ENCODE measurements around the gene FDX2. TPM values are rescaled to one million over a fixed set of nuclear protein-coding genes. Genes with fewer than 3 reads are reported as not detected.

FDX2 gene
- total RNA-seq, 4 donors from 2014 or later = 22.8 to 44.8 (median 33.3) TPM

DNA sequence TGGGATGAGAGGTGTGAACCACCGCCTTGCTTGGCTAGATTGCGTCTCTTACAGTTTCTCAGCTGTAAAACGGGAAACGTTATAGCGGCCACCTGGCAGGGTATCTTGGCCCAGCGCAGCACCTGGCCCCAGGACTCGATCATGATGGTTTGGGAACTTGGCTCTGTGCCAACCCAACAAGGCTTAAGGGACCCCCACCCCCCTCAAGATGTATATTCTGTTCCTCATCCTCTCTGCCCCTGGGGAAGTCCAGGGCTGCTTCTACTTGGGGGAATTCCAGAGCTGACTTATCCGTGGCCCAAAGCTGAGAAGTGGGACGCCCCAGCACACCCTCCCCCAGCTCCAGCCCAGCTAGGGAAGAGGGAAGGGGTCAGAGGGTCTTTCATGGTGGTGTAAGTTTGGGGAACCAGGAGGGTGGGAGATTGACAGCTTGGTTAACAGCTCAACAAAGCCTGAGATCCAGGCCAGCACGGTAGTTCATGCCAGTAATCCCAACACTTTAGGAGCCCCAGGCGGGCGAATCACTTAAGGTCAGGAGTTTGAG lies 44.2 kb downstream of the FDX2 start:
- no peak for TF ChIP-seq POLR2A (IDR thresholded peaks at IDR 0.05)
- TF ChIP-seq, protein P1, sequence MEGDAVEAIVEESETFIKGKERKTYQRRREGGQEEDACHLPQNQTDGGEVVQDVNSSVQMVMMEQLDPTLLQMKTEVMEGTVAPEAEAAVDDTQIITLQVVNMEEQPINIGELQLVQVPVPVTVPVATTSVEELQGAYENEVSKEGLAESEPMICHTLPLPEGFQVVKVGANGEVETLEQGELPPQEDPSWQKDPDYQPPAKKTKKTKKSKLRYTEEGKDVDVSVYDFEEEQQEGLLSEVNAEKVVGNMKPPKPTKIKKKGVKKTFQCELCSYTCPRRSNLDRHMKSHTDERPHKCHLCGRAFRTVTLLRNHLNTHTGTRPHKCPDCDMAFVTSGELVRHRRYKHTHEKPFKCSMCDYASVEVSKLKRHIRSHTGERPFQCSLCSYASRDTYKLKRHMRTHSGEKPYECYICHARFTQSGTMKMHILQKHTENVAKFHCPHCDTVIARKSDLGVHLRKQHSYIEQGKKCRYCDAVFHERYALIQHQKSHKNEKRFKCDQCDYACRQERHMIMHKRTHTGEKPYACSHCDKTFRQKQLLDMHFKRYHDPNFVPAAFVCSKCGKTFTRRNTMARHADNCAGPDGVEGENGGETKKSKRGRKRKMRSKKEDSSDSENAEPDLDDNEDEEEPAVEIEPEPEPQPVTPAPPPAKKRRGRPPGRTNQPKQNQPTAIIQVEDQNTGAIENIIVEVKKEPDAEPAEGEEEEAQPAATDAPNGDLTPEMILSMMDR (IDR thresholded peaks at IDR 0.05) = no peak
- H3K27me3 ChIP-seq = no peaks in the 10 kb centered on the region
- H3K9me3 ChIP-seq = no peaks in the 10 kb centered on the region
- 34 to 52% methylated on average over 10 to 12 of the region's 12 CpGs for WGBS, 2 donors
- intact Hi-C loops (cut with DNase I) = no loop called here
- peaks cover 14 to 32% of the 10 kb centered on the region in 2 donors for H3K4me1 ChIP-seq
- no peak for DNase-seq
- no peaks in the 10 kb centered on the region for H3K36me3 ChIP-seq
- peak overlapping the region in 1 of 3 donors; percentile 32 for H3K4me3 ChIP-seq (replicated peaks in 1 of 3)
- peak overlapping the region; percentile 3 to 88 (median 79) for H3K27ac ChIP-seq

DNA sequence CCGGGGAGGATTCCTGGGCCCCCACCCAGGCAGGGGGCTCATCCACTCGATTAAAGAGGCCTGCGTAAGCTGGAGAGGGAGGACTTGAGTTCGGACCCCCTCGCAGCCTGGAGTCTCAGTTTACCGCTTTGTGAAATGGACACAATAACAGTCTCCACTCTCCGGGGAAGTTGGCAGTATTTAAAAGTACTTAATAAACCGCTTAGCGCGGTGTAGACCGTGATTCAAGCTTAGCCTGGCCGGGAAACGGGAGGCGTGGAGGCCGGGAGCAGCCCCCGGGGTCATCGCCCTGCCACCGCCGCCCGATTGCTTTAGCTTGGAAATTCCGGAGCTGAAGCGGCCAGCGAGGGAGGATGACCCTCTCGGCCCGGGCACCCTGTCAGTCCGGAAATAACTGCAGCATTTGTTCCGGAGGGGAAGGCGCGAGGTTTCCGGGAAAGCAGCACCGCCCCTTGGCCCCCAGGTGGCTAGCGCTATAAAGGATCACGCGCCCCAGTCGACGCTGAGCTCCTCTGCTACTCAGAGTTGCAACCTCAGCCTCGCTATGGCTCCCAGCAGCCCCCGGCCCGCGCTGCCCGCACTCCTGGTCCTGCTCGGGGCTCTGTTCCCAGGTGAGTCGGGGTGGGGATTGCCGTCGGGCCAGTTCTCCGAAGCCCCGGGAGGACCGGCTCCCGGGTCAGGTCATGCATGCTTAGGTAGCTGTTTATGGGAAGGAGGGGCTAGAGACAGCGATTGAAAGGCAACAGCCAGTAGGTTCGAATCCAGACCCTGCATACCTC lies 45.0 kb downstream of the FDX2 start, which contains the start of gene ICAM1:
Gene ICAM1 (plus strand): TSS at position 505 of the 779 bp plus-strand sequence. CDS start 40 bp downstream, at position 545.
- intact Hi-C loops (cut with DNase I) = no loop called here
- WGBS, 2 donors = 4 to 5% methylated on average over 33 to 38 of the region's 51 CpGs
- TF ChIP-seq, protein P1 (IDR thresholded peaks at IDR 0.05) = peak in 1 of 6 experiments; percentile 1
- TF ChIP-seq POLR2A (IDR thresholded peaks at IDR 0.05) = peak; percentile 46 to 50
- Histone ChIP-seq H3K36me3 (no peaks in the 10 kb centered on the region), H3K27ac (peak within 1 kb of the TSS; percentile 65 to 88 (median 79)), H3K27me3 (no peaks in the 10 kb centered on the region), H3K9me3 (no peaks in the 10 kb centered on the region), H3K4me3 (replicated peaks in 1 of 3) (peak within 1 kb of the TSS in 2 of 3 donors; percentile 9 to 32), H3K4me1 (peaks cover 14 to 32% of the 10 kb centered on the region in 2 donors)
- peak; percentile 65 to 70 for DNase-seq

DNA sequence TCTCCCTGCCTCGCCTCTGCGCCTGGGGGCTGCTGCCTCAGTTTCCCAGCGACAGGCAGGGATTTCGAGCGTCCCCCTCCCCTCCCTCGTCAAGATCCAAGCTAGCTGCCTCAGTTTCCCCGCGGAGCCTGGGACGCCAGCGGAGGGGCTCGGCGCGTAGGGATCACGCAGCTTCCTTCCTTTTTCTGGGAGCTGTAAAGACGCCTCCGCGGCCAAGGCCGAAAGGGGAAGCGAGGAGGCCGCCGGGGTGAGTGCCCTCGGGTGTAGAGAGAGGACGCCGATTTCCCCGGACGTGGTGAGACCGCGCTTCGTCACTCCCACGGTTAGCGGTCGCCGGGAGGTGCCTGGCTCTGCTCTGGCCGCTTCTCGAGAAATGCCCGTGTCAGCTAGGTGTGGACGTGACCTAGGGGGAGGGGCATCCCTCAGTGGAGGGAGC lies 45.6 kb downstream of the FDX2 start:
- peak in 1 of 2 donors; percentile 1 for TF ChIP-seq POLR2A (IDR thresholded peaks at IDR 0.05)
- TF ChIP-seq, protein P1 (IDR thresholded peaks at IDR 0.05) = no peak
- intact Hi-C loops (cut with DNase I) = no loop called here
- Histone ChIP-seq H3K36me3 (no peaks in the 10 kb centered on the region), H3K4me3 (replicated peaks in 1 of 3) (peak overlapping the region in 1 of 3 donors; percentile 32), H3K27ac (peak overlapping the region; percentile 65 to 88 (median 79)), H3K9me3 (no peaks in the 10 kb centered on the region), H3K4me1 (peaks cover 14 to 31% of the 10 kb centered on the region in 2 donors), H3K27me3 (no peaks in the 10 kb centered on the region)
- DNase-seq = peak; percentile 43 to 51
- 7 to 11% methylated on average over 13 to 21 of the region's 37 CpGs for WGBS, 2 donors

- peak; percentile 77 to 81 for DNase-seq
- TF ChIP-seq POLR2A (IDR thresholded peaks at IDR 0.05) = no peak
- TF ChIP-seq, protein P1 (IDR thresholded peaks at IDR 0.05) = peak; percentile 70 to 96 (median 90)
- WGBS, 2 donors = 5 to 7% methylated on average over 32 to 34 of the region's 59 CpGs
- H3K27me3 ChIP-seq = no peaks in the 10 kb centered on the region
- H3K27ac ChIP-seq = peak overlapping the region; percentile 65 to 88 (median 79)
- H3K9me3 ChIP-seq = no peaks in the 10 kb centered on the region
- H3K4me1 ChIP-seq = peaks cover 10 to 24% of the 10 kb centered on the region in 2 donors
- H3K4me3 ChIP-seq (replicated peaks in 1 of 3) = peak overlapping the region in 1 of 3 donors; percentile 32
- no peaks in the 10 kb centered on the region for H3K36me3 ChIP-seq
- intact Hi-C loops (cut with DNase I) = loop anchor here (2.0 kb wide), 1 partner anchor 119 kb away; no protein-coding TSS in a partner anchor
Observed at GRCh38 chr19:10269333-10270179, 46.3 kb downstream of the FDX2 start.

Measured in thyroid gland (tissue), 4 donors.